HG02870 (cell line): ENCODE results near the gene ZNF117.
"Not testable (repeated sequence)": the region's sequence is repeated elsewhere in the genome, so short reads cannot be mapped to it uniquely, and the experiment has no call there.

Experiments used
- ATAC-seq: cut with Tn5 transposase; IDR thresholded peaks from one replicate; pipeline ENCODE4 v1.9.1; 2021; ENCODE audit warnings: mild to moderate bottlenecking, moderate library complexity; ENCODE audit not compliant: unreplicated experiment

The ZNF117 gene

DNA sequence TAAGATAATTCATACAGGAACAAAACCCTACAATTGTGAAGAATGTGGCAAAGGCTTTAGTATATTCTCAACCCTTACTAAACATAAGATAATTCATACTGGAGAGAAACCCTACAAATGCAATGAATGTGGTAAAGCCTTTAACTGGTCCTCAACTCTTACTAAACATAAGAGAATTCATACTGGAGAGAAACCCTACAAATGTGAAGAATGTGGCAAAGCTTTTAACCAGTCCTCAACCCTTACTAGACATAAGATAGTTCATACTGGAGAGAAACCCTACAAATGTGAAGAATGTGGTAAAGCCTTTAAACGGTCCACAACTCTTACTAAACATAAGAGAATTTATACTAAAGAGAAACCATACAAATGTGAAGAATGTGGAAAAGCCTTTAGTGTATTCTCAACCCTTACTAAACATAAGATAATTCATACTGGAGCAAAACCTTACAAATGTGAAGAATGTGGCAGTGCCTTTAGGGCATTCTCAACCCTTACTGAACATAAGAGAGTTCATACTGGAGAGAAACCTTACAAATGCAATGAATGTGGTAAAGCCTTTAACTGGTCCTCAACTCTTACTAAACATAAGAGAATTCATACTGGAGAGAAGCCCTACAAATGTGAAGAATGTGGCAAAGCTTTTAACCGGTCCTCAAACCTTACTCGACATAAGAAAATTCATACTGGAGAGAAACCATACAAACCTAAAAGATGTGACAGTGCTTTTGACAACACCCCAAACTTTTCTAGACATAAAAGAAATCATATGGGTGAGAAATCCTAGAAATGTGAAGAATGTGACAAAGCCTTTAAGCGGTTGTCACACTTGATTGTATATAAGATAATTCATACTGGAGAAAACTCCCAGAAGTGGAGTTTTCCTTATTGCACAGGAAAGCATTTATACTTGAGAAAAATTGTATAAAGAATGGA is 62.3 kb downstream of the ZNF117 start:
- not testable (repeated sequence) for ATAC-seq
